Ascending aorta (tissue), 2 donors: ENCODE data around the gene STAM. TPM values are rescaled to one million over a fixed set of nuclear protein-coding genes. Genes with fewer than 3 reads are reported as not detected.

Source experiments
- DNase-seq, 2 donors: peaks; one replicate each; pipeline ENCODE4 v3.0.0-alpha.2; 2019; ENCODE audit warnings: low spot score in 2 of 2
- H3K27ac ChIP-seq, 2 donors: fragments of 200-600 bp; sonication (generic); one replicate each; pipeline ENCODE4 v1.5.1; 2016 to 2017; ENCODE audit warnings: mild to moderate bottlenecking in 1 of 2
- H3K27me3 ChIP-seq: fragments of 200-600 bp; sonication (generic); one replicate; pipeline ENCODE4 v1.5.1; 2017
- H3K36me3 ChIP-seq, 2 donors: fragments of 200-600 bp; sonication (generic); one replicate each; pipeline ENCODE4 v1.5.1; 2016
- H3K4me1 ChIP-seq, 2 donors: fragments of 200-600 bp; sonication (generic); one replicate each; pipeline ENCODE4 v1.5.1; 2016 to 2017; ENCODE audit warnings: mild to moderate bottlenecking in 1 of 2
- H3K4me3 ChIP-seq, 2 donors: fragments of 200-600 bp; sonication (generic); one replicate each; pipeline ENCODE4 v1.5.1; 2016 to 2017; ENCODE audit warnings: mild to moderate bottlenecking in 1 of 2
- H3K9me3 ChIP-seq, 2 donors: fragments of 200-600 bp; sonication (generic); one replicate each; pipeline ENCODE4 v1.5.1; 2016
- intact Hi-C: fragments of 100-400 bp; cut with DNase I; formaldehyde crosslinking; loops from one replicate; pipeline ENCODE4 v1.15.1; 2023
- total RNA-seq: library from RNA; depleted of rRNA; stranded (reverse); fragments of >200 nt; gene quantifications from one replicate; pipeline ENCODE4 v1.1.0, GENCODE V29; 2016
- TF ChIP-seq, protein P1 (sequence below), 3 experiments: fragments of 200-600 bp in 2 of 3; fragments of 450-650 bp in 1 of 3; sonication (generic) in 2 of 3; IDR thresholded peaks; one replicate each; pipeline ENCODE4 v1.5.1; 2016 to 2019; ENCODE audit warnings: antibody characterized with exemption in 3 of 3, mild to moderate bottlenecking in 1 of 3, moderate library complexity in 1 of 3

The STAM gene
- total RNA-seq, 1 donor from 2014 or later, result 1.5 TPM

- Histone ChIP-seq H3K4me3 (no peak overlapping the region), H3K36me3 (no peaks in the 10 kb centered on the region), H3K27ac (no peak overlapping the region), H3K9me3 (no peaks in the 10 kb centered on the region), H3K27me3 (no peaks in the 10 kb centered on the region), H3K4me1 (no peaks in the 10 kb centered on the region)
- DNase-seq, result no peak
- intact Hi-C loops, result no loop called here
- TF ChIP-seq, protein P1, sequence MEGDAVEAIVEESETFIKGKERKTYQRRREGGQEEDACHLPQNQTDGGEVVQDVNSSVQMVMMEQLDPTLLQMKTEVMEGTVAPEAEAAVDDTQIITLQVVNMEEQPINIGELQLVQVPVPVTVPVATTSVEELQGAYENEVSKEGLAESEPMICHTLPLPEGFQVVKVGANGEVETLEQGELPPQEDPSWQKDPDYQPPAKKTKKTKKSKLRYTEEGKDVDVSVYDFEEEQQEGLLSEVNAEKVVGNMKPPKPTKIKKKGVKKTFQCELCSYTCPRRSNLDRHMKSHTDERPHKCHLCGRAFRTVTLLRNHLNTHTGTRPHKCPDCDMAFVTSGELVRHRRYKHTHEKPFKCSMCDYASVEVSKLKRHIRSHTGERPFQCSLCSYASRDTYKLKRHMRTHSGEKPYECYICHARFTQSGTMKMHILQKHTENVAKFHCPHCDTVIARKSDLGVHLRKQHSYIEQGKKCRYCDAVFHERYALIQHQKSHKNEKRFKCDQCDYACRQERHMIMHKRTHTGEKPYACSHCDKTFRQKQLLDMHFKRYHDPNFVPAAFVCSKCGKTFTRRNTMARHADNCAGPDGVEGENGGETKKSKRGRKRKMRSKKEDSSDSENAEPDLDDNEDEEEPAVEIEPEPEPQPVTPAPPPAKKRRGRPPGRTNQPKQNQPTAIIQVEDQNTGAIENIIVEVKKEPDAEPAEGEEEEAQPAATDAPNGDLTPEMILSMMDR (IDR thresholded peaks at IDR 0.05), result no peak
Observed at GRCh38 chr10:17676919-17677318, 33.0 kb downstream of the STAM start.

GRCh38 chr10:17682236-17682946 is 38.4 kb downstream of the STAM start:
- Histone ChIP-seq H3K27me3 (no peaks in the 10 kb centered on the region), H3K9me3 (no peaks in the 10 kb centered on the region), H3K4me1 (no peaks in the 10 kb centered on the region), H3K36me3 (no peaks in the 10 kb centered on the region), H3K27ac (no peak overlapping the region), H3K4me3 (no peak overlapping the region)
- intact Hi-C loops, result no loop called here
- TF ChIP-seq, protein P1 (IDR thresholded peaks at IDR 0.05), result no peak
- no peak for DNase-seq

GRCh38 chr10:17683541-17683940 is 39.6 kb downstream of the STAM start:
- TF ChIP-seq, protein P1 (IDR thresholded peaks at IDR 0.05), result no peak
- DNase-seq, result no peak
- H3K27me3 ChIP-seq, result no peaks in the 10 kb centered on the region
- H3K9me3 ChIP-seq, result no peaks in the 10 kb centered on the region
- no peaks in the 10 kb centered on the region for H3K4me1 ChIP-seq
- intact Hi-C loops, result no loop called here
- H3K36me3 ChIP-seq, result no peaks in the 10 kb centered on the region
- H3K4me3 ChIP-seq, result no peak overlapping the region
- H3K27ac ChIP-seq, result no peak overlapping the region

- H3K27ac ChIP-seq, result no peak overlapping the region
- no peak overlapping the region for H3K4me3 ChIP-seq
- no peak for DNase-seq
- TF ChIP-seq, protein P1 (IDR thresholded peaks at IDR 0.05), result no peak
- H3K36me3 ChIP-seq, result no peaks in the 10 kb centered on the region
- H3K9me3 ChIP-seq, result no peaks in the 10 kb centered on the region
- intact Hi-C loops, result no loop called here
- no peaks in the 10 kb centered on the region for H3K4me1 ChIP-seq
- no peaks in the 10 kb centered on the region for H3K27me3 ChIP-seq
Observed at GRCh38 chr10:17684537-17684936, 40.6 kb downstream of the STAM start.

- no peak overlapping the region for H3K4me3 ChIP-seq
- TF ChIP-seq, protein P1 (IDR thresholded peaks at IDR 0.05), result no peak
- H3K4me1 ChIP-seq, result no peaks in the 10 kb centered on the region
- H3K27ac ChIP-seq, result no peak overlapping the region
- no peaks in the 10 kb centered on the region for H3K36me3 ChIP-seq
- H3K27me3 ChIP-seq, result no peaks in the 10 kb centered on the region
- DNase-seq, result no peak
- no peaks in the 10 kb centered on the region for H3K9me3 ChIP-seq
- intact Hi-C loops, result no loop called here
Observed at GRCh38 chr10:17685233-17685840, 41.4 kb downstream of the STAM start.
